H1 (cell line): Measurements from ENCODE around the gene NUDT11. TPM values are rescaled to one million over a fixed set of nuclear protein-coding genes. Genes with fewer than 3 reads are reported as not detected.

ENCODE experiments used
- ATF3 ChIP-seq: IDR thresholded peaks from 2 replicates; pipeline ENCODE4 v1.6.1; 2011; ENCODE audit warnings: low read depth, mild to moderate bottlenecking, low read length; ENCODE audit not compliant: insufficient read depth
- TBP ChIP-seq: IDR thresholded peaks from 2 replicates; pipeline ENCODE4 v1.6.1; 2011; ENCODE audit warnings: low read depth, low read length, improper control_type of control experiment
- polyA plus RNA-seq, 7 experiments: library from polyadenylated mRNA; depleted of rRNA in 3 of 7; stranded (reverse) in 5 of 7; unstranded in 2 of 7; fragments of >200 nt in 5 of 7; fragments of 200-250 nt in 2 of 7; gene quantifications; 1 replicate in 5 of 7; 2 replicates in 1 of 7; 4 replicates in 1 of 7; pipeline versions ENCODE4 v1.2.1 to v1.2.3, GENCODE V29; 2011 to 2013; ENCODE audit warnings: missing spikeins in 2 of 7, mixed read lengths in 2 of 7
- total RNA-seq: library from RNA; stranded (reverse); fragmentation: NEBNext Ultra II Directional; extraction: Animal tissue kit (Norgen Biotek cat#: 25700); gene quantifications from 2 replicates; pipeline ENCODE4 v1.2.1, GENCODE V29; 2021

Gene NUDT11
- total and polyA plus RNA-seq, 2 of the 8 experiments (the other 6 are each of a cell fraction or from before 2014, with no cell fraction given), result 31.3 to 37.6 TPM

DNA sequence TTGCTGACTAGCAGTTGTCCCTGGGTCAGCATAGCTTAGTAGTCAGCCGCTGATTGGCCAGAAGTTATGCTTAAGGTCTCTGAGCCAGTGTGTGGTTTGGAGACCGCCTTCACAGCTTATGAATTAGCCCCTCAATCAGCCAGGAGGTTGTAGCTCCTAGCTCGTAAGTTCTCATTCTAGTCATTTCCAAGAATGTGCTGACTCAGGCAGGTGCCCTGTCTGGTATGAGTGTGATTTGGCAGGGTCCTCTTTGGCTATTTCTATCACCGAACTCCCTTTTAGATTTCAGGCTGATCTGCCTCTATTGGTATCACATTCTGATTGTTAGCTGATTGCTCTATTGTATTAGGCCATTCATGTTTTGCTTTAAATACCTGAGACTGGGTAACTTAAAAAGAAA is 33.1 kb downstream of the NUDT11 start (continued):
- TF ChIP-seq TBP, result no peak
- TF ChIP-seq ATF3, result no peak
